Liver (tissue), 3 donors: ENCODE results near the gene RASSF7.

Source experiments
- FOXA1 ChIP-seq: IDR thresholded peaks from 2 replicates; pipeline ENCODE4 v1.6.1; 2016; ENCODE audit warnings: antibody characterized with exemption
- JUND ChIP-seq, 2 donors: IDR thresholded peaks; 2 replicates each; pipeline ENCODE4 v1.6.1; 2016; ENCODE audit warnings: antibody characterized with exemption in 2 of 2
- RXRA ChIP-seq, 2 donors: IDR thresholded peaks; 2 replicates each; pipeline ENCODE4 v1.6.1; 2017 to 2018; ENCODE audit warnings: antibody characterized with exemption in 2 of 2, mild to moderate bottlenecking in 1 of 2
- SP1 ChIP-seq: IDR thresholded peaks from 2 replicates; pipeline ENCODE4 v1.6.1; 2018; ENCODE audit warnings: antibody characterized with exemption, mild to moderate bottlenecking
- TAF1 ChIP-seq: conservative IDR thresholded peaks from 2 replicates; pipeline ENCODE4 v1.6.1; 2016; ENCODE audit warnings: antibody characterized with exemption, mild to moderate bottlenecking
- TF ChIP-seq, protein P1 (sequence below): fragments of 150-350 bp; IDR thresholded peaks from 2 replicates; pipeline ENCODE4 v1.5.1; 2017; ENCODE audit warnings: improper control_type of control experiment, low read depth, low read length; ENCODE audit not compliant: missing input control
- TF ChIP-seq, protein P2 (sequence below): IDR thresholded peaks from 2 replicates; pipeline ENCODE4 v1.6.1; 2016; ENCODE audit warnings: antibody characterized with exemption, mild to moderate bottlenecking
- donor health status: healthy.
- donor health status: healthy.

DNA sequence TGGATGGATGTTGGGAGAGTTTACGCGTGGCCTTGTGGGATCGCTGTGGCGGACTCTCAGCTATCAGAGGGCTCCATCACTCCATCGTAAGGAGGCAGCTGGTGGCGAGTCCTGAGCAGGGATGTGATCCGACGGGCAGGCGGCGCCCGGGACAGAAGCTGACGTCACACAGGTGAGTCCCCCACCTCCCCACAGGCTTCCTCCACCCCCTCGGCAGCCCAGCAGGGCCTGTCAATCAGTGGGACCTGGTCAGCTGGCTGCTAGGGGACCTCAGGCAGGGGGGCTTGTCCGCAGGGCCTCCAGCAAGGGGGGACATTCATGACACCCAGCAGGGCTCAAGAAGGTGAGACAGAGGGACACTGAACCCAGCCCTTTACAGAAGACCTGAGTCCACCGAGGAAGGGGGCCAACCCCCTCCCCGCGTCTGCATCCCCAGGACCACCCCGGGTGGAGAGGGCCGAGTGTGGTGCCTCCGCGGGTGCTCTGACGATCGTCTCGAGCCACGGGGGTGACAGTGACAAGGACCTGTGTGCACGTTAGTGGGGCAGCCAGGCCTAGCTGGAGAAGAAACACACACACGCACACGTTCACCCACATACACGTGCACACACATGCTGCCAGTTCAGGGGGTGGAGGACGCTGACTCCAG lies 32.5 kb upstream of the RASSF7 start:
- TF ChIP-seq, protein P1, sequence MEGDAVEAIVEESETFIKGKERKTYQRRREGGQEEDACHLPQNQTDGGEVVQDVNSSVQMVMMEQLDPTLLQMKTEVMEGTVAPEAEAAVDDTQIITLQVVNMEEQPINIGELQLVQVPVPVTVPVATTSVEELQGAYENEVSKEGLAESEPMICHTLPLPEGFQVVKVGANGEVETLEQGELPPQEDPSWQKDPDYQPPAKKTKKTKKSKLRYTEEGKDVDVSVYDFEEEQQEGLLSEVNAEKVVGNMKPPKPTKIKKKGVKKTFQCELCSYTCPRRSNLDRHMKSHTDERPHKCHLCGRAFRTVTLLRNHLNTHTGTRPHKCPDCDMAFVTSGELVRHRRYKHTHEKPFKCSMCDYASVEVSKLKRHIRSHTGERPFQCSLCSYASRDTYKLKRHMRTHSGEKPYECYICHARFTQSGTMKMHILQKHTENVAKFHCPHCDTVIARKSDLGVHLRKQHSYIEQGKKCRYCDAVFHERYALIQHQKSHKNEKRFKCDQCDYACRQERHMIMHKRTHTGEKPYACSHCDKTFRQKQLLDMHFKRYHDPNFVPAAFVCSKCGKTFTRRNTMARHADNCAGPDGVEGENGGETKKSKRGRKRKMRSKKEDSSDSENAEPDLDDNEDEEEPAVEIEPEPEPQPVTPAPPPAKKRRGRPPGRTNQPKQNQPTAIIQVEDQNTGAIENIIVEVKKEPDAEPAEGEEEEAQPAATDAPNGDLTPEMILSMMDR: no peak
- TF ChIP-seq, protein P2, sequence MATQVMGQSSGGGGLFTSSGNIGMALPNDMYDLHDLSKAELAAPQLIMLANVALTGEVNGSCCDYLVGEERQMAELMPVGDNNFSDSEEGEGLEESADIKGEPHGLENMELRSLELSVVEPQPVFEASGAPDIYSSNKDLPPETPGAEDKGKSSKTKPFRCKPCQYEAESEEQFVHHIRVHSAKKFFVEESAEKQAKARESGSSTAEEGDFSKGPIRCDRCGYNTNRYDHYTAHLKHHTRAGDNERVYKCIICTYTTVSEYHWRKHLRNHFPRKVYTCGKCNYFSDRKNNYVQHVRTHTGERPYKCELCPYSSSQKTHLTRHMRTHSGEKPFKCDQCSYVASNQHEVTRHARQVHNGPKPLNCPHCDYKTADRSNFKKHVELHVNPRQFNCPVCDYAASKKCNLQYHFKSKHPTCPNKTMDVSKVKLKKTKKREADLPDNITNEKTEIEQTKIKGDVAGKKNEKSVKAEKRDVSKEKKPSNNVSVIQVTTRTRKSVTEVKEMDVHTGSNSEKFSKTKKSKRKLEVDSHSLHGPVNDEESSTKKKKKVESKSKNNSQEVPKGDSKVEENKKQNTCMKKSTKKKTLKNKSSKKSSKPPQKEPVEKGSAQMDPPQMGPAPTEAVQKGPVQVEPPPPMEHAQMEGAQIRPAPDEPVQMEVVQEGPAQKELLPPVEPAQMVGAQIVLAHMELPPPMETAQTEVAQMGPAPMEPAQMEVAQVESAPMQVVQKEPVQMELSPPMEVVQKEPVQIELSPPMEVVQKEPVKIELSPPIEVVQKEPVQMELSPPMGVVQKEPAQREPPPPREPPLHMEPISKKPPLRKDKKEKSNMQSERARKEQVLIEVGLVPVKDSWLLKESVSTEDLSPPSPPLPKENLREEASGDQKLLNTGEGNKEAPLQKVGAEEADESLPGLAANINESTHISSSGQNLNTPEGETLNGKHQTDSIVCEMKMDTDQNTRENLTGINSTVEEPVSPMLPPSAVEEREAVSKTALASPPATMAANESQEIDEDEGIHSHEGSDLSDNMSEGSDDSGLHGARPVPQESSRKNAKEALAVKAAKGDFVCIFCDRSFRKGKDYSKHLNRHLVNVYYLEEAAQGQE: no peak
- TF ChIP-seq JUND (IDR thresholded peaks at IDR 0.05) (no peak), FOXA1 (no peak), RXRA (IDR thresholded peaks at IDR 0.05) (no peak), SP1 (no peak), TAF1 (no peak)
